GM21786 (cell line): ENCODE results near the gene C1QC.
"Not testable (repeated sequence)": the region's sequence is repeated elsewhere in the genome, so short reads cannot be mapped to it uniquely, and the experiment has no call there.

ENCODE experiments used
- ATAC-seq: cut with Tn5 transposase; IDR thresholded peaks from one replicate; pipeline ENCODE4 v1.9.1; 2021; ENCODE audit not compliant: unreplicated experiment

The C1QC gene

GRCh38 chr1:22645931-22646330 lies 2.5 kb downstream of the C1QC start:
- no peak for ATAC-seq

- ATAC-seq, result no peak
Measured at GRCh38 chr1:22646384-22646783, 3.0 kb downstream of the C1QC start.

- ATAC-seq, result no peak
Measured at GRCh38 chr1:22650089-22650693, 6.8 kb downstream of the C1QC start.

- no peak for ATAC-seq
Measured at GRCh38 chr1:22651941-22652856, 8.8 kb downstream of the C1QC start.

- no peak for ATAC-seq
Measured at GRCh38 chr1:22652881-22653316, 9.5 kb downstream of the C1QC start, which contains the start of gene C1QB. C1QB (plus strand) TSS chr1:22653236; CDS start chr1:22659463, 6,227 bp downstream.

- no peak for ATAC-seq
Measured at GRCh38 chr1:22654692-22655091, 11.3 kb downstream of the C1QC start.

GRCh38 chr1:22658385-22659163 lies 15.1 kb downstream of the C1QC start:
- ATAC-seq, result no peak

- no peak for ATAC-seq
Measured at GRCh38 chr1:22660716-22661241, 17.3 kb downstream of the C1QC start.

GRCh38 chr1:22661880-22662279 lies 18.4 kb downstream of the C1QC start:
- no peak for ATAC-seq

- no peak for ATAC-seq
Measured at GRCh38 chr1:22662318-22662717, 18.9 kb downstream of the C1QC start.

- ATAC-seq, result no peak
Measured at GRCh38 chr1:22662986-22663408, 19.6 kb downstream of the C1QC start.

GRCh38 chr1:22665752-22666151 lies 22.3 kb downstream of the C1QC start:
- no peak for ATAC-seq

- no peak for ATAC-seq
Measured at GRCh38 chr1:22666412-22666811, 23.0 kb downstream of the C1QC start.

GRCh38 chr1:22668840-22669239 lies 25.4 kb downstream of the C1QC start:
- ATAC-seq, result not testable (repeated sequence)

GRCh38 chr1:22670352-22670975 lies 27.0 kb downstream of the C1QC start:
- no peak for ATAC-seq

GRCh38 chr1:22671999-22672398 lies 28.6 kb downstream of the C1QC start:
- ATAC-seq, result no peak

GRCh38 chr1:22673486-22674409 lies 30.3 kb downstream of the C1QC start:
- ATAC-seq, result no peak

- ATAC-seq, result no peak
Measured at GRCh38 chr1:22674410-22674749, 30.9 kb downstream of the C1QC start.

GRCh38 chr1:22676151-22676550 lies 32.7 kb downstream of the C1QC start:
- ATAC-seq, result not testable (repeated sequence)
